SH-SY5Y (cell line): ENCODE measurements around the gene ZFR2.

ENCODE experiments used
- GATA2 ChIP-seq: IDR thresholded peaks from 2 replicates; pipeline ENCODE4 v1.6.1; 2011; ENCODE audit warnings: mild to moderate bottlenecking, low read depth, low read length
- GATA3 ChIP-seq: IDR thresholded peaks from 2 replicates; pipeline ENCODE4 v1.6.1; 2011; ENCODE audit warnings: low read depth, mild to moderate bottlenecking, low read length, moderate library complexity

- TF ChIP-seq GATA2 (no peak), GATA3 (no peak)
Measured at GRCh38 chr19:3810708-3811355, 58.0 kb downstream of the ZFR2 start.
